Astrocyte of the spinal cord (primary cell): ENCODE data around the gene ZC3H14.

Source experiments
- DNase-seq: peaks from one replicate; pipeline ENCODE4 v3.0.0; 2011; ENCODE audit warnings: low read depth, low spot score
- H3K4me3 ChIP-seq: 2 replicates; pipeline ENCODE4 v1.5.1; 2011; ENCODE audit warnings: low read depth, mild to moderate bottlenecking, low read length, moderate library complexity
- CTCF ChIP-seq: IDR thresholded peaks from 2 replicates; pipeline ENCODE4 v1.5.1; 2012; ENCODE audit warnings: low read depth, mild to moderate bottlenecking, low read length, inconsistent platforms
- in situ Hi-C: cut with HindIII; loops from 2 replicates; pipeline ENCODE4 v1.10.0; 2017; ENCODE audit warnings: low sequenced_read_pairs

Gene ZC3H14

GRCh38 chr14:88562831-88563686 is at the start of gene ZC3H14:
Gene ZC3H14 (plus strand): TSS chr14:88563037. CDS start chr14:88563134, 97 bp downstream.
- peak within 1 kb of the TSS; percentile 74 for H3K4me3 ChIP-seq
- peak; percentile 88 for DNase-seq
- in situ Hi-C loops, result no loop called here
- no peak for TF ChIP-seq CTCF

GRCh38 chr14:88515499-88516221 is 47.2 kb upstream of the ZC3H14 start:
- TF ChIP-seq CTCF, result no peak
- DNase-seq, result no peak
- H3K4me3 ChIP-seq, result no peak overlapping the region
- in situ Hi-C loops, result no loop called here

GRCh38 chr14:88516861-88517357 is 45.9 kb upstream of the ZC3H14 start:
- no peak for TF ChIP-seq CTCF
- DNase-seq, result no peak
- H3K4me3 ChIP-seq, result no peak overlapping the region
- in situ Hi-C loops, result no loop called here

GRCh38 chr14:88518592-88519512 is 44.0 kb upstream of the ZC3H14 start:
- TF ChIP-seq CTCF, result no peak
- DNase-seq, result peak; percentile 79
- H3K4me3 ChIP-seq, result no peak overlapping the region
- in situ Hi-C loops, result no loop called here

GRCh38 chr14:88519907-88520306 is 42.9 kb upstream of the ZC3H14 start:
- in situ Hi-C loops, result no loop called here
- no peak for TF ChIP-seq CTCF
- DNase-seq, result no peak
- no peak overlapping the region for H3K4me3 ChIP-seq

- no peak overlapping the region for H3K4me3 ChIP-seq
- no peak for TF ChIP-seq CTCF
- in situ Hi-C loops, result no loop called here
- DNase-seq, result no peak
Observed at GRCh38 chr14:88521818-88522217, 41.0 kb upstream of the ZC3H14 start.
